GF-D8 (cell line): ENCODE results near the gene AASDHPPT.
"Not testable (repeated sequence)": the region's sequence is repeated elsewhere in the genome, so short reads cannot be mapped to it uniquely, and the experiment has no call there.

ENCODE experiments used
- DNase-seq: peaks from one replicate; lab custom pipeline; 2025; lab: John Stamatoyannopoulos, UW

AASDHPPT gene, protein sequence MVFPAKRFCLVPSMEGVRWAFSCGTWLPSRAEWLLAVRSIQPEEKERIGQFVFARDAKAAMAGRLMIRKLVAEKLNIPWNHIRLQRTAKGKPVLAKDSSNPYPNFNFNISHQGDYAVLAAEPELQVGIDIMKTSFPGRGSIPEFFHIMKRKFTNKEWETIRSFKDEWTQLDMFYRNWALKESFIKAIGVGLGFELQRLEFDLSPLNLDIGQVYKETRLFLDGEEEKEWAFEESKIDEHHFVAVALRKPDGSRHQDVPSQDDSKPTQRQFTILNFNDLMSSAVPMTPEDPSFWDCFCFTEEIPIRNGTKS

DNA sequence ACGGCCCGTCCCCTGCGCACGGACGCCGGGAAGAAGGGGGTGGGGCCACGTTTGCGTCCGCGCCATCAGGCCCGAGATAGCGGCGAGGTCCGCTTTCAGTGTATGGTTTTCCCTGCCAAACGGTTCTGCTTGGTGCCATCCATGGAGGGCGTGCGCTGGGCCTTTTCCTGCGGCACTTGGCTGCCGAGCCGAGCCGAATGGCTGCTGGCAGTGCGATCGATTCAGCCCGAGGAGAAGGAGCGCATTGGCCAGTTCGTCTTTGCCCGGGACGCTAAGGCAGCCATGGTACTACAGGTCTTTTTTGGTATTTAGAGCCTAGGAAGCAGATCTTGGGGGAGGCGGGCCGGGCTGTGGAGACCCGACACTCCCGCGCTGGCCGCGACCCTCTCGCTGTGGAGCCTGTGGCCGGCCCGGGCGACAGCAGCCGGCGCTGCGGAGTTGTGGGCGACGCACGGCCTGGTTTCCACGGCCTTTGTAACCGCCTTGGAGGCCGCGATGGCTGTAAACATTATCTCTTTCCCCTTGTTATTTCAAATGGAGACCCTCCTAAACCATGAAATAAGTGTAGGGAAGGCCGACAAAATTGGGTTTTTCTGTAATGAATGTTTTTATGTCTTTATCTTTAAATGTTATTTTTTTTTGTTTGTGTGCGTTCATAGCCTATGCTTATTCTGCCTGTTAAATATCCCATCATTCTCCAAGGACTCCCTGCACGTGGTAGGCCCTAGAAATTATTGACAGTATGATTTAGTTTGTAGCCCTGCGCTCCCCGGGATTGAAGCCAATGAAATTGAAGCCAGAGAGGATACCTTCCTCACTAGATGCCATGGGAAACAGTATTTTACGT lies at the start of gene AASDHPPT:
AASDHPPT (plus strand) TSS at position 54 of the 847 bp plus-strand sequence; CDS start at position 103, 49 bp downstream.
- DNase-seq: peak; percentile 77

DNA sequence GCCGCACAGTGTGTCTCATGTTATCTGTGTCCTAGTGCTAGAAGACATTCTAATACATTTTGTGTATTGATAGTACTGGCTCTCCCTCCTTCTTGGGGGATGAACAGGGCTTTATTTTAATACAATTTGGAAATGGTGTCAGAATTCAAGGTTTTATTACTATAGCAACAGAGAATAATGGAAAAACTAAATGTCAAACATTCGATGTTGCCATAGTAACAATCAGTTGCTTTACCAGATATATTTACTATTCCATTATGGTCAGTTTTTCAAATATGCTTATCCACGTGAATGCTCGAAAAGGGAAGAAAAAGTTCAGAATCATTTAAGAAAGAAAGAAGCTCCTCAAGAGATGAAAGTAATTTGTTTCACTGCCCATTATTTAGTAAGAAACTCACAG lies 46.9 kb upstream of the AASDHPPT start:
- DNase-seq: no peak

DNA sequence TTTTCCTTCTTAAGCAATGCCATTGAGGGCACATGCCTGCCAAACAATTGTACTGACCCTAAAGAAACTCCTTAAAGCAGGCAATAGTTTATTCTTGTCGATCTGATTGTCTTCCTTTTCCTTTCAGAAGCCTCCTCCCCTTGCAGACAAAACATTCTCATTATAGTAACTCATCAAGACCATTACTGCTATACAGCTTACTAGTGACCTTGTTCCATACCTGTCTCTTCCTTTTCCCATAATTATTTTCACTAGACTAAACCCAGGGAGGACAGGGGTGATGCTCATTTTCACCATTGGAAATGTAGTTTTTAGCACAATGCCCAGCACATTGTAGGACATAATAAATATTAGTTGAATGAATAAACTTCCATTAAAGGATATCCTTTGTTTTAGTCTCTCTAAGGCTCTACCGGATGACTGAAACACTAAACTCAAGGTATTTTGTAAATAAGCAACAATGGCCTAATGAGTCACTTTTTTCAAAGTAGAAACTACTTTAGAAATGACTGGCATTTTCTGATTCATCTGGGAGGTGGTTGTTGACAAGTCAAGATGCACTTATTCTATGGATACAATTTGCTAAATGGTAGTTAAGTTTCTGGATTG lies 46.2 kb upstream of the AASDHPPT start:
- no peak for DNase-seq

DNA sequence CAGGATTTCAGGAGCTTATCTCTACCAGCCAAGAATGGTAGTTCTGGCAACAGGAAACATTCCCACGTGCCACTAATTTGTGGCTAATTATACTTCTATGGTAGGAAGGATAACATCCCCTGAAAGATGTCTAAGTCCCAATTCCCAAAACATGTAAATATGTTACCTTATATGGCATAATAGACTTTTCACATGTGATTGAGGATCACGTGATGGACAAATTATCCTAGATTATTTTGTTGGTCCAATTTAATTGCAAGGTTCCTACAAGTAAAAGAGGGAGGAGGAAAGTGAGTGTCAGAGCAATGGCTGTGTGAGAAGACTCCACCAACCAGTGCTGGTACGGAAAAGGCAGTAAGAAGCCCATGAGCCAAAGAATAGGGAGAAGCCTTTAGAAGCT lies 45.5 kb upstream of the AASDHPPT start:
- no peak for DNase-seq

DNA sequence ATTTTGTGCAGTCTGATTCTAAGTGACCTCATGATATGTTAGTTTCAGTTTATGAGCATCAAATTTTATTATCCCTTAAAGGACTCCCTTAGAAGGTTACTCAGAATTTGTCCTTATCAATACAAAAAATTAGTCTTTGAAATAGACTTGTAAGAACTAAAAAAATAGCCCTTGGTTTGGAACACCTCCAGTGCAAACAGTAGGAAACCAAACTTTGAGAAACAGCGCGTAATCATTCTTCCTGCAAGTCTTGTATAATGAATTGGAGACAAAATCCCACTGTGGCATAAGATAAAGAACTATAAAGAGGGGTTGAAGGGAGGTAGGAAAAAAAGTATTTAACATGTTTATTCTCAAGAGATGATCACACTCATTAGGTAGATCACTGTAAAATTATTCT lies 44.6 kb upstream of the AASDHPPT start:
- no peak for DNase-seq

DNA sequence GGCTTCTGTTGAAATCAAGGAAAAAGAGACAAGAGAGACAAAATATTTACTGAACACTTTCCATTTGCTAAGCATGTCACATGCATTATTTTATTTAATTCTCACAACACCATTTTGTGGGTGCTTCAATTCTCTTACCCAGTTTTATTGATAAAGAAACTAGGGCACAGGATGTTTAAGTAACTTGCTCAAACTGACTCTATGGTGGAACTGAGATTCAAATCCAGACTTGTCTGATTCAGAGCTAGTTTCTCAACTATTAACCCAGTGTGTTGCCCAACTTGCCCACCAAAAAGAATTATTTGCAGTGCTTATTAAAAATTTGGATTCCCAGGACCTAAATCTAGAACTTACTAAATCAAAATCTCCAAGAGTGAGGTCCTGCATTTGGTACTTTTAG lies 33.9 kb upstream of the AASDHPPT start:
- no peak for DNase-seq

DNA sequence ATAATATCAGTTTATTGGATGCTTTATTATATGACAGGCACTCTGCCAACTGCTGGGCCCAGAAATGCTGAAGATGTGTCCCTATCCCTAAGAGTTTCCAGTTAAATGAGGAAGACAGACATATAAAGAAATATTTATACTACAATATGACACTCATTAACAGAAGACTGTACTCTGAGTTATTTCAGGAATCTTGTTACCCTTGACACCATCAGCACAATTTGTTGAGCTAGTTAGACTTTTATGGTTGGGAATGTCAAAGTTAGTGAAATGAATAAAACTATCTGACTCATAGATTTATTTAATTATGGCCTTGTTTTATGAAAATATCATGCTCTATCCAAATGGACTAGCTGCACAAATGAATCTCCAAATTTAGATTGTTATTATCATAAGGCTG lies 29.8 kb upstream of the AASDHPPT start:
- DNase-seq: no peak

DNA sequence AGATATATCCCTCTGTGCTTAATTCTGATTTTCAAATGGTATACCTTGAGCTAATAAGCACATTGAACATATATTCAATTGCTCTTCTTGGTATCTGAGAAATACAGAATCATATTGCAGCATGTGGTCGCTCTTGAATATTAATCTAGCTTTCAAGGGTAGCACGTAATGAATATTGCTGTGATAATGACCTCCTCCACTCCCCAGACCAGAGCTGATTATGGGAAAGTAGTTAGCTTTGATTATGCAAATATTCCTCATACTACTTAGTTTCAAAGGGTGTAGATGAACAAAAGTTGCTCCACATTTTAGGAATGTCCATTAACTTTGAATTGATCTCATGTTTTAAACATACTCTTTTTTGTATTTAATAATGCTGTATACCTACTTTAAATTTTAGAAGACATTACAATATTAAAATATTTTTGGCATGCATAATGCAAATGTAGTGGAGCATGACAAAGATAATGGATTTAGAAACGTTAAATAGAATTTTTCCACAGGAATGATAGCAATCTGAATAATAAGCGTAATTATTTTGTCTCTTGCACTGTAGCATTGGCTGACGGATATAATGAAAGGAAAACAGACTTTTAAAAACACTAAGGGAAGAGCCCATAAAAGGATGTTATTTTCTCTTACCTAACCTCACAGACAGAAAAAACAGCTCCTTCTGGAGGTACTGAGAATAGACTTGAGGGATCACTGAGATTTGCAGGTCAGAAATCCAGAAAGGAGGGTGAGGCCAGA lies 27.6 kb upstream of the AASDHPPT start:
- no peak for DNase-seq

DNA sequence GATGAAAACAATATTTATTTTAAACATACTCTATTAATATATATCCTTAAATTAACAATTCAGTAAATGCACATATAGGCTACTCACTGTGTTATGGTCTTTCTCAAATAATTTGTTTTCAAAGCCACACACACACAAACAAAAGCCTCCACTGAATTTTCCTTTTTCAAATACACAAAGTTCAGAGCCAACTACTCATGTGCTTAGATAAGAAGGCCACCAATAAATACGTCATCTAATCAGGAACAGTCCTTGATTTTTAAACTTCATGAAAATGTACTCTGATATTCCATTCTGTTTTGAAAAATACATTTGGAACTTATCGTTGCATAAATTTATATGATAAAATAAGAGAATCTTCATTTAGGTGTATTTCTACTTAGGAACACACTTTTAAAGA lies 26.4 kb upstream of the AASDHPPT start:
- DNase-seq: no peak

DNA sequence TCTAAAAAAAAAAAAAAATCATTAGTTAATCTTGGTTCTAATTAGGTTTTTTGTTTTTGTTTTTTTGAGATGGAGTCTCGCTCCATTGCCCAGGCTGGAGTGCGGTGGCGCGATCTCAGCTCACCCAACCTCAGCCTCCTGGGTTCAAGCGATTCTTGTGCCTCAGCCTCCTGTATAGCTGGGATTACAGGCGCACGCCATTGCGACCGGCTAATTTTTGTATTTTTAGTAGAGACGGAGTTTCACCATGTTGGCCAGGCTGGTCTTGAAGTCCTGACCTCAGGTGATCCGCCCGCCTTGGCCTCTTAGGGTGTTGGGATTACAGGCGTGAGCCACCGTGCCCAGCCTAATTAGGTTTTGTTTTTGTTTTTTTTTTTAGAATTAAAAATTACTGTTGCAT lies 19.1 kb upstream of the AASDHPPT start:
- not testable (repeated sequence) for DNase-seq

DNA sequence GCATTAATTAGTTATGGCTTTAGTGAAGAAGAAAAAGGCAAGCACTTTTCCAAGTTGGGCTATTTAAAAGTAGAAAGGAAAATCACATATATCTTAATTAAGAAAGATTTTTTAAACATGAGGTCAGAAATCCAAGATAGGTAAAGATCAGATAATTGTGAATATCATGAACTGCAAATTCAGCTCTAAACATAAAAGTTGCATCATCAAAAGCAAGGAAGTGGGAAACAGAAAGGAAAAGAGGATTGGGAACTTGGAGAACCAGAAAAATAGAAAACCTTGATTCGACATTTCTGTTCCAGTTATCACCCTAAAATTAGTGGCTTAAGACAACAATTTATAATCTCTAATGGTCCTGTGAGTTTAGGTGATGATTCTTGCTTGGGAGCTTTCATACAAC lies 17.8 kb upstream of the AASDHPPT start:
- no peak for DNase-seq

DNA sequence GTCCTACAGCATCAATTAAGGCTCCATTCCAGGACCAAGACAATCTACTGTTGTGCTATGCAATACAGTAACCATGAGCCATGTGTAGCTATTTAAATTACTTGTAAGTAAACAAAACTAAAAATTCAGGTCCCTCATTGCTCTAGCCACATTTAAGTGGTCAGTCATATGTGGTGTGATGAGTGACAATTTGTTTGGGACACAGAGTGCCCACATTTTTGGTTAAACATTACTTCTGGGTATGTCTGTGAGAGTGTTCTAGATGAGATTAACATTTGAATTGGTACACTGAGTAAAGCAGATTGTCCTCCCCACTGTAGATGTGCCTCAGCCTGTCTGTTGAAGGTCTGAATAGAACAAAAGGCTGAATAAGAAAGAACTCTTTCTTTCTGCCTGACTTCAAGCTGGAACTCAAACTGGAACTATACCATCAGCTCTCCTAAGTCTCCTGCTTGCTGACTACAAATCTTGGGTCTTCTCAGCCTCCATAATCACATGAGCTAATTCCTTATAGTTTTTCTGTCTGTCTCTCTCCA lies 16.1 kb upstream of the AASDHPPT start:
- no peak for DNase-seq

DNA sequence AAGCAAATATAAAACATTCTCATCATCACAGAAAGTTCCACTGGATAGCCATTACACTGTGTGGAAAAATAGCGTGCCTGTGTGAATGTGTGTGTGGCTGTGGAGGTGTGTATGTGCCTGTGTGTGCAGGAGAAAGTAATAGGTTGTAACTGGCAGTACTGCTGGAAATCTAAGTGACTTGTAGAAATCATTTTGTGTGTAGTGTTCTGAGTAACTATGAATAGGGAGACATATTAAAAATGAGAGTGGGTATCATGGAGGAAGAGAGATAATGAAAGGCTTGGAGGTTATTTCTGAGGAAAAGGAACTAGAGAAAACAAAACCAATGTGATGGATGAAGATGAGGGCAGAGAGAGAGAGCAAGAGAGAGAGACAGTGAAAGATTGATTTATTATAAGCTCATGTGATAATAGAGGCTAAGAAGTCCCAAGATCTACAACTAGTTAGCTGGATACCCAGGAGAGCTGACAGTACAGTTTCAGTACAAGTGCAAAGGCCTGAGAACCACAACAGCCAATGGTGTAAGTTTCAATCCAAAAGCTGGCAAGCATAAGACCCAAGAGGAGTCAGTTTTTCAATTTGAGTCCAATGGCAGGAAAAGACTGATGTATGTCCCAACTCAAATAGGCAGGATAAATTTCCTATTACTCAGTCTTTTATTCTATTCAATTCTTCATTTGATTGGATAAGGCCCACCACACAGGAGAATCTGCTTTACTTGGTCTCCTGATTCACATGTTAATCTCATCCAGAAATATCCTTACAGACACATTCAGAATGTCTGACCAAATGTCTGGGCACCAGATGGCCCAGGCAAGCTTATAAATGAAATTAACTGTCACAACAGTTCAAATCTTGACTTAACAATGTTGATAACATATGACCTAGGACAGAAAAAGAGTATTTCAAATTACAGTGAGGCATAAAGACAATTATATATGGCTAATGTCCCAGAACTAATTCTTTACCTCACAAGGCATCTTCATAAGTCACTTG lies 15.2 kb upstream of the AASDHPPT start:
- no peak for DNase-seq

DNA sequence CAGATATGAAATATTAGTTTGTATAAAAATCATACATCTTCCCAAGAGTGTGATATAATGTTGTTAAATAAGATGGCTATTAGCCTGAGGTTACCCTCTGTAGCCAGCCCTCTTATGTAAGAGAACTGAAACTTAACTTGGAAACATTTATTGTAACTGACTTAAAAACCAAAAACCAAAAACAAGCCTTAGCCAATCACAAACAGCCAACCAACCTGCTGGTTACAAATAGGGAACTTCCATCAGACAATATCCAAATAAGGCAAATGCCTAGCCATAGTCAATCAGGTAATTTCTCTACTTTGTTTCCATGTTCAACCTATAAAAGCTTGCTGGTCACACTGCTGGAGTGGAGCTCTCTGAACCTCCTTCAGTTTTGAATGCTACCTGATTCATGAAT lies 14.5 kb upstream of the AASDHPPT start:
- DNase-seq: no peak

DNA sequence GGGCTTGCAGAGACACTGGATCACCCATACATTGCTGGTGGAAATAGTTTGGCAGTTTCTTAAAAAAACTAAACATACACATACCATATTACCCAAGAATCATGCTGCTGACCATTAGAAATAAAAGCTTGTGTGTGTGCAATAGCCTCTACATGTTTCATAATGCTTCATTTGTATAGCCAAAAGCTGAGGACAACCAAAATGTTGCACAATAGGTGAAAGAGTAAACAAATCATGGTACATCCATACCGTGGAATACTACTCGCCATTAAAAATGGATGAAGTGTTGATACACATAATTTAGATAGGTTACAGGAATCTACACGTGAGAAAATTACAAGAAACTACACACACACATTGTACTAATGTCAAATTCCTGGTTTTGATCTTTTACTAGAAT lies 6.9 kb upstream of the AASDHPPT start:
- no peak for DNase-seq

DNA sequence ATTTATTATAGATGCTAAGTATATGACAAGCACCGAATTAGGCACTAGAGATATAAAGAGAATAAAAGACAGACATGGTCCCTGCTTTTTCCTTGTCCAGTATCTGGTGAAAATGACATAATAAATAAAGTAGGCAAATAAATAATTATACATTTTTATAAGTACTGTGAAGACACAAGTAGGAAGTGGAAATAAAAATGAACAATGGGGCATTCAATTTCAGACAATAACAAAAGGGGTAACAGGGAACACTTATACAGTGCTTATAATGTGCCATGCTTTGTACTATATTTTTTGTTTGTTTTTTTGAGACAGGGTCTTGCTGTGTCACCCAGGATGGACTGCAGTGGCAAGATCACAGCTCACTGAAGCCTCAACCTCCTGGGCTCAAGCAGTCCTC lies 4.7 kb upstream of the AASDHPPT start:
- DNase-seq: no peak

DNA sequence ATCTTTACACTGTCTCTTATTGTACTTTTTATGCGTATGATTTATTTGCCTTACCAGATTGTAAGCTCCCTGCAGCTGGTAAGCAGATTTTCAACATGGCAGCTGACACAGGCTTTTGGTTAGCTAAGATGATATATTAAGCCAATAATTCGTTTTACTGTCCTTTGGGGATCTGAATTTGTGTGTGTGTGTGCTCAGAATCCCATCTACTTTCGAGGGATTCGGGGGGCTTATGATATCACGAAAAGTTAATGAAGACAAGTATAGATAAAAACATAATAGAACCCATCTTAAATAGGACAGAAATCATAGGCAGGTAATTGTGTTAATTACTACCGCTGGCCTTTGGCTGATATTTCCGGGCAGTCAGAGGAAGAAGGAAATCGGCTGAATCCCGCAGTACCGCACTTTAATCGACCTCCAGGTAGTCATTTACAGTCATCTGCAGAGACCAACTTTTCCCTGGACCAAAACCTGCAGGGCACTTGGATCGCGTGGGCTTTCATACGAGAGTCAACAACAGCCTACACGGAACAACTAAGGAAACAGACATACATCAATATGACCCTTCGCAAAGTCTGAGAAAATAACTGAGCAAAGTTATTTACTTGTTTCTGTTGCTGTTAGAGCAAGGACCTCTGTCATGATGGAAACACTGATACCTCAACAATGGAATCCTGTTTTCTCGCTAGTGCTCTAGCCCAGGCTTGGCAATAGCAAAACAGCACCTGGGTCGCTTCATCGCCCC lies 1.1 kb upstream of the AASDHPPT start:
- DNase-seq: no peak

DNA sequence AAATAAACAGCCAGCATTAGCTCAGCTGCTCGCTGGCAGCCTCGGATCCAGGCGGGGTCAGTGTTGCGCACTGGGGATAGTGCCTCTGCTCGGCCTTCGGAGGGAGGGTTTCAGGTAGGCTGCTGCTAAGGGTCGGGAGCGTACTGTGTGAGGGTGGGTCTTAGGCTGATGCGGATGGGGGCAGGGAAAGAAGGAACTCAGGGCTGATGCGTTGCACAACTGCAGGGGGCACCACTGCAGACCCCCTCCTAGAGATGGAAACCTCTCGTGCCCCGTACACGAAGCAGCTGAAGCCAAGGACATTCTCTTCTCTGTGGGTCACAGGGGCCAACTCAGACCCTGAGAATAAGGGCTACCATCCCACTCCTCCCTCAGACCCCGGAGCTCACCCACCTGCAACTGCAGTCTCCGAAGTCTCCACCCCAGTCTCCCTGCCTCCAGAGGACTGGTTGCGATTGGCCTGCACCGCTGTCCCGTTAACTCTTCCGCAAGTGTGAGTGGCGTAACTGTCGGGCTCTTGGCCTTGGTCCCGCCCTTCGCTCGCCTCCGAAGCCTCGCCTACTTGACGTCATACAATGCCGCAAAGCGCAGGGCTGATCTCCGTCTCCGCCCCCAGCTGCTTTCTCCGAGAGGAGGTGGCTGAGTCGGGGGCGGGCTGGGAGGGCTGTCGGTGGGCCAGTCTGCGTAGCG lies 398 bp upstream of the AASDHPPT start, which contains the start of gene KBTBD3:
KBTBD3 (minus strand) TSS at position 429 of the 690 bp plus-strand sequence. CDS start 18,250 bp downstream, outside the sequence.
- DNase-seq: peak; percentile 100

DNA sequence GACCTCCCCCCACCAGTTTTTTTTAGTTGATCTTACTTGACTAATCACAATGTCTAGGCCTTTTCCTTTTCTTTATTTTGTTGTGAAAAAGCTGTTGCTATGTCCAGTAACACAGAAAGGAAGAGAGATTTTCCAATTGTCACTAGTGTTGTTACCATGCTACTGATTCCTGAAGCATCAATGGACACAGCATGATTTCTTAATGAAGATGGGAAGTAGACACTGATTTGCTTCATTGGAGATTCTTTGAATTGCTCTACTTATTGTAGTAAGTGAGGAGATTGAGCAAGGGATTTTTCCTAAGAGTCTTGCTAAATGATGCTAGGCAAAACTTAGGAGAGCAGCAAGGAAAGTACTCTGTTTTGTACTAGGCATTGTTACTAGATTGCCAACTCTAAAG lies 4.6 kb downstream of the AASDHPPT start:
- DNase-seq: no peak
